T-helper 1 cell (primary cell): ENCODE results near the gene TNRC6C.
"Not testable (repeated sequence)": the region's sequence is repeated elsewhere in the genome, so short reads cannot be mapped to it uniquely, and the experiment has no call there.

Experiments
- DNase-seq, 5 donors: peaks; one replicate each; pipeline ENCODE4 v3.0.0-alpha.2; 2012 to 2020

TNRC6C gene

DNA sequence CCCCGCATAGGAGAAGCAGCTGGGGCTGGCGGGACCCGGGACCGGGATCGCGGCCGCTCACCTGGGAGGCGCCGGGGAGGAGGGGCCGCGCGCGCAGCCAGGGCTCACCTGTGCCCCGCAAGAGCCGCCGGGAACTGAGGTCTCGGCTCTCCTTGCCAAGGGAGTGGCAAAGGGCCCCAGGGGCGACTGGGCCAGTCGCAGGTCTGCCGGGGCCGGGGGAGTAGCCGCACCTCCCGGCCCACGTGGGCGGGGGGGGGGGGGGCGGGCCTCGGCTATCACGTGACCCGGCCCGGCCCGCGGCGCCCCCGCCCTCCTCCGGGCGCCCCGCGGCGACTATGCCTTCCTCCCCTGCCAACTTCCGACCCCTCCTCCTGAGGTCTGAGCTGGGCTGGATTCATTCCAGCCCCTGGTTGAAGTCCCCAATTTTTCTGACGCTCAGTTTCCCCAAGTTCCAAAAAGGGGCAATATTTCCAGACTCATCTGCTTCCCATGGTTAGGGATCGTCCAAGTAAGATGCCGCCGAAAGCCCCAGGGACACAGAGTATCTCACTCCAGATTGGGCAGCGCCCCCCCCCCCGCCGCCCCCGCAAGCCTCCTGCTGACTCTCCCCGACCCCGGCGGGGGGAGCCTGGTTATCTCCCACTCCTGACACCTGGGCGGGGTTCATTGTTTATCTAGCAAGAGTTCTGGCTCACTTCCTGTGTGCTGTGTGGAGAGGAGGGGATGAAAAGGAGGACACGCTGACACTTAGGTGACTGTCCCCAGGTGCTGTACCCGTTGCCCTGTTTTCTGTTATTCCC lies 170.2 kb downstream of the TNRC6C start, which contains the start of gene TMC6:
Gene TMC6 (minus strand): TSS at position 205 of the 800 bp plus-strand sequence. CDS start 1,923 bp downstream, outside the sequence.
- DNase-seq: peak; percentile 58 to 85 (median 71)

GRCh38 chr17:78129351-78130089 lies 171.0 kb downstream of the TNRC6C start:
- DNase-seq: peak in 2 of 5 donors; percentile 14 to 78

DNA sequence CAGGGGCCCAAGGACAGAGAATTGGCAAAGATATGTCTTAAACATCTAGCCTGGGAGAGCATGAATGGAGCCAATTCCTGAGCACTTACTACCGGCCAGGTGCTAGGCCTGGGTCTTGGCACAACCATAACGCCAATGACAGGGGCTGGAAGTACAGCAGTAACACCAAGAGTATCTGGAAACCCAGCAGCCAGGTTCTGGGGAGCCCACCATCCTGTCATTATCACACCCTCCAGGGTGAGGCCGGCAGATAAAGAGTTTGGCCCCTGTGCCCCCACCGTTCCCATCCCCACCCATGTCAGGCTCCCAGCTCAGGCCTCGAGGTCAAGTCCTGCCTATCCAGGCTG lies 171.6 kb downstream of the TNRC6C start:
- peak in 1 of 5 donors; percentile 25 for DNase-seq

GRCh38 chr17:78130437-78131101 lies 172.1 kb downstream of the TNRC6C start, which contains the start of gene TMC8:
TMC8 (plus strand) TSS chr17:78130771; CDS start chr17:78131589, 818 bp downstream.
- peak; percentile 62 to 94 (median 79) for DNase-seq

- DNase-seq: peak in 2 of 5 donors; percentile 31 to 66
These were observed 172.9 kb downstream of the TNRC6C start for GRCh38 chr17:78131172-78132083.

- DNase-seq: peak in 3 of 5 donors; percentile 42 to 84 (median 46)
These were observed 173.7 kb downstream of the TNRC6C start for GRCh38 chr17:78132084-78132676.

DNA sequence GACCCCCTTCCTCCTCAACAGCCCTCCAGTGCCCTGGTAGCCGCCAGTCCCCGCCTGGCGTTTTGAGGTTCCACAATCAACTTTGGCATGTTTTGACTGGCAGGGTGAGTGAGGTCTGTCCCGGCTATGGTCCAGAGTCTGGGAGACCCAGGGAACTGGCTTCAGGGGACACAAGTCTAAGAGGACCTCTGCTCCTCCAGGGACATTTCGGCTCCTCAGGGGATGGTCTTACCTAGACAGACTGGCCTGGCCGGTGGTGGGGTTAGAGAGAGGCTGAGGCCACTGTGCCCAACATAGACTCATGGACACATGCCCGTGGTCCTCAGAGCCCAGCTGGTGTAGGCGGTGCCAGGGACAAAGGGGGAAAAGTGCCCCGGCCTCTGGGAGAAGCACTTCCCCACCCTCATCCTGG lies 174.3 kb downstream of the TNRC6C start:
- no peak for DNase-seq

- no peak for DNase-seq
These were observed 174.9 kb downstream of the TNRC6C start for GRCh38 chr17:78133179-78133951.

DNA sequence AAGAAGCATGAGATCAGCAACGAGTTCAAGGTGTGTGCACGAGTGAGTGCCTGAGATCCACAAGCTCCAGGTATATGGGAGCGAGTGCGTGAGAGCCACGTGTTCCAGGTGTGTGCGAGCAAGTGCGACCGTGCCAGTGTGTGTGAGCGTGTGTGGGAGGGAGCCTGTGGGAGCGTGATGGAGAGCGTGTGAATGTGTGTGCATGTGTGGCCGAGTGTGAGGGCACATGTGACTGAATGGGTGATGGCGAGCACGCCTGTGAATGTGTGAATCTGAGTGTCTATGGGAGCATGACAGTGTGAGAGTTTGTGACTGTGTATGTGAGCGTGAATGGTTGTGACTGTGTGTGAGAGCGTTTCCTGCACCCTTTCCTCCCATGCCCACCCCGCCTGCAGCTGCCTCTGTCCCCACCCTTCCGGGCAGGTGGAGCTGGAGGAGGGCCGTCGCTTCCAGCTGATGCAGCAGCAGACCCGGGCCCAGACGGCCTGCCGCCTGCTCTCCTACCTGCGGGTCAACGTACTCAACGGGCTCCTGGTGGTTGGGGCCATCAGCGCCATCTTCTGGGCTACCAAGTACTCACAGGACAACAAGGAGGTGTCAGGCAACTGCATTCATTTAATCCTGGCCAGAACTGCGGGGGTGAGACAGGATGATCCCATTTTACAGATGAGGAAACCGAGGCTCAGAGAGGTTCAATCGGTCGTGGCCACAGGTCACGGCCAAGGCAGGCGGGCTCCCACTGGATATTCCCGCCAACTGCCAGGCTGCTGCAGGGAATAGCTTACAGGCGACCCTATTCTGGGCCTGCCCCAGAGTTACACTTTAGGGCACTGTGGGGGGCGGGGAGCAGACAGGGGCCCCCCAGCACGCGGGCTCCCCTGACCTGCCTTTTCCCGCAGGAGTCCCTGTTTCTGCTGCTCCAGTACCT lies 175.7 kb downstream of the TNRC6C start:
- peak; percentile 67 to 91 (median 77) for DNase-seq

DNA sequence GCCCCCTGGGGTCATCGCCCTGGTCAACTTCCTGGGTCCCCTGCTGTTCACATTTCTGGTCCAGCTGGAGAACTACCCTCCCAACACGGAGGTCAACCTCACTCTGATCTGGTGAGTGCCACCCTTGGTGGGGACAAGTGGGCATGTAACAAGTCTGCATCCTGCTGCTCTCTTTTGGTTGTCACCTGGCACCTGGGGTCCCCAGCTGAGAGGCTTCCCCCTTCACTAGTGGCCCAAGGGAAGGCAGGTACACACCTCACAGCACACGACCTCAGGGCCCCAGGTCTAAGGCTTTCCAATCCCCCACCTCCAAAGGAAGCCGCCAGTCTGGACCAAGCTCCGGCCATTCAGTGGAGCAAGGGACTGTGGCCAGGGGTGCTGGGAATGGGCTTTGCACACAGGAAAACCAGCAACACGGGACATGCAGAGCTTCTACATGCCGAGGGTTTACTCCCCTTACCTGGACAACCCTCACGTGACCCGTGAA lies 176.4 kb downstream of the TNRC6C start:
- DNase-seq: no peak

GRCh38 chr17:78135858-78136500 lies 177.5 kb downstream of the TNRC6C start:
- no peak for DNase-seq

GRCh38 chr17:78137392-78138203 lies 179.1 kb downstream of the TNRC6C start:
- peak in 3 of 5 donors; percentile 48 to 67 (median 51) for DNase-seq

- no peak for DNase-seq
These were observed 179.9 kb downstream of the TNRC6C start for GRCh38 chr17:78138204-78139060.

DNA sequence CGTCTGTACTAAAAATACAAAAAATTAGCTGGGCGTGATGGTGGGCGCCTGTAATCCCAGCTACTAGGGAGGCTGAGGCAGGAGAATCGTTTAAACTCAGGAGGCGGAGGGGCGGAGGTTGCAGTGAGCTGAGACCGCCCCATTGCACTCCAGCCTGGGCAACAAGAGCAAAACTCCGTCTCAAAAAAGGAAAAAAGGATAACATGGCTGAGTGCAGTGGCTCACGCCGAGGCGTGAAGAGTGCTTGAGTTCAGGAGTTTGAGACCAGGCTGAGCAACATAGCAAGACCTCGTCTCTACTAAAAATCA lies 181.3 kb downstream of the TNRC6C start:
- DNase-seq: not testable (repeated sequence)

- DNase-seq: peak; percentile 92 to 97 (median 95)
These were observed 181.9 kb downstream of the TNRC6C start for GRCh38 chr17:78140169-78141051.
